Tibial artery (tissue), 4 donors: ENCODE results near the gene COL16A1.

Experiments
- DNase-seq, 2 donors: peaks; one replicate each; pipeline ENCODE4 v3.0.0-alpha.2; 2019
- H3K27ac ChIP-seq, 2 donors: fragments of 200-600 bp; sonication (generic) in 1 of 2; 1 replicate in 1 of 2; 2 replicates in 1 of 2; pipeline ENCODE4 v1.5.1; 2018 to 2019; ENCODE audit warnings: mild to moderate bottlenecking in 1 of 2
- H3K27me3 ChIP-seq, 2 donors: fragments of 200-600 bp; sonication (generic) in 1 of 2; one replicate each; pipeline versions ENCODE4 v1.5.1 to v1.6.0; 2016 to 2019
- H3K36me3 ChIP-seq, 3 donors: fragments of 200-600 bp; sonication (generic) in 2 of 3; one replicate each; pipeline ENCODE4 v1.5.1; 2016 to 2019; ENCODE audit warnings: mild to moderate bottlenecking in 2 of 3
- H3K4me1 ChIP-seq, 4 donors: fragments of 200-600 bp; sonication (generic) in 2 of 4; 1 replicate in 3 of 4; 2 replicates in 1 of 4; pipeline ENCODE4 v1.5.1; 2016 to 2019
- H3K4me3 ChIP-seq, 2 donors: fragments of 200-600 bp; sonication (generic) in 1 of 2; 1 replicate in 1 of 2; 2 replicates in 1 of 2; pipeline ENCODE4 v1.5.1; 2018 to 2019; ENCODE audit warnings: mild to moderate bottlenecking in 2 of 2
- H3K9me3 ChIP-seq, 3 donors: fragments of 200-600 bp; sonication (generic) in 1 of 3; one replicate each; pipeline ENCODE4 v1.5.1; 2016 to 2019
- intact Hi-C: fragments of 100-400 bp; cut with DNase I; formaldehyde crosslinking; loops from one replicate; pipeline ENCODE4 v1.15.0; 2023; ENCODE audit warnings: low total_unique reads
- TF ChIP-seq, protein P1 (sequence below), 2 experiments: fragments of 200-600 bp in 1 of 2; fragments of 450-650 bp in 1 of 2; IDR thresholded peaks; one replicate each; pipeline ENCODE4 v1.5.1; 2017 to 2019; ENCODE audit warnings: antibody characterized with exemption in 2 of 2, mild to moderate bottlenecking in 1 of 2, moderate library complexity in 1 of 2

COL16A1 gene

DNA sequence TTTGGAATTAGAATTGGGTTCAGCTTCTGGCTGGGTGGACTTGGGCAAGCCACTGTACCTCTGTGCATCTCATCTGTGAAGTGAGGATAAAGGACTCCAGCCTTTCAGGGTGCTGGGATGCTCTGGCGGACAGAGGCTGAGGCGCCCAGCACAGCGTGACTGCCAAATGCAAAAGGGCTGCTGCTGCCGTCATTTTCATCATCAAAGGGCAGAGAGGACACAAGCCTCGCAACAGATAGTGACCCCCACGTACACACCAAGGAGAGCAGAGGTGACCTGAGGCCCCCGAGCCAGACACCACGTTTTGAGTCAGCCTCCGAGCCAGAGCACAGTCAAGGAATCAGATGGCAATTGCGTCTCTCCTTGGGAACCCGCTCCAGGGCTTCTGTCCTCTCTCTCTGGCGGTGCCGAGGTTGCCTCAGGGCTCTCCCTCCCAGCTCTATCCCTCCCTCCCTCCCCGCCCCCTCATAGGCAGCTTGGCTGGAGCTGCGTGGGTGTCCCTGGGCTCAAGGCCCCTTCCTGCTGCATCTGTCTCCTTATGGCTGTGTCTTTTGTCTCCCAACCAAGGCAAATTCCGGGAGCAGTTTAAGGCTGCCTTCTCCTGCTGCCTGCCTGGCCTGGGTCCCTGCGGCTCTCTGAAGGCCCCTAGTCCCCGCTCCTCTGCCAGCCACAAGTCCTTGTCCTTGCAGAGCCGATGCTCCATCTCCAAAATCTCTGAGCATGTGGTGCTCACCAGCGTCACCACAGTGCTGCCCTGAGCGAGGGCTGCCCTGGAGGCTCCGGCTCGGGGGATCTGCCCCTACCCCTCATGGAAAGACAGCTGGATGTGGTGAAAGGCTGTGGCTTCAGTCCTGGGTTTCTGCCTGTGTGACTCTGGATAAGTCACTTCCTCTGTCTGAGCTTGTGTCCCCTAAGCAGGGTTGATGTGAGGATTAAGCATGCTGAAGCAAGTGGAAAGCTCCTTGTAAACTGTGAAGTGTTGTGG lies 77.3 kb downstream of the COL16A1 start:
- no peaks in the 10 kb centered on the region for H3K27me3 ChIP-seq
- intact Hi-C loops = no loop called here
- peak overlapping the region; percentile 83 to 87 for H3K27ac ChIP-seq
- TF ChIP-seq, protein P1, sequence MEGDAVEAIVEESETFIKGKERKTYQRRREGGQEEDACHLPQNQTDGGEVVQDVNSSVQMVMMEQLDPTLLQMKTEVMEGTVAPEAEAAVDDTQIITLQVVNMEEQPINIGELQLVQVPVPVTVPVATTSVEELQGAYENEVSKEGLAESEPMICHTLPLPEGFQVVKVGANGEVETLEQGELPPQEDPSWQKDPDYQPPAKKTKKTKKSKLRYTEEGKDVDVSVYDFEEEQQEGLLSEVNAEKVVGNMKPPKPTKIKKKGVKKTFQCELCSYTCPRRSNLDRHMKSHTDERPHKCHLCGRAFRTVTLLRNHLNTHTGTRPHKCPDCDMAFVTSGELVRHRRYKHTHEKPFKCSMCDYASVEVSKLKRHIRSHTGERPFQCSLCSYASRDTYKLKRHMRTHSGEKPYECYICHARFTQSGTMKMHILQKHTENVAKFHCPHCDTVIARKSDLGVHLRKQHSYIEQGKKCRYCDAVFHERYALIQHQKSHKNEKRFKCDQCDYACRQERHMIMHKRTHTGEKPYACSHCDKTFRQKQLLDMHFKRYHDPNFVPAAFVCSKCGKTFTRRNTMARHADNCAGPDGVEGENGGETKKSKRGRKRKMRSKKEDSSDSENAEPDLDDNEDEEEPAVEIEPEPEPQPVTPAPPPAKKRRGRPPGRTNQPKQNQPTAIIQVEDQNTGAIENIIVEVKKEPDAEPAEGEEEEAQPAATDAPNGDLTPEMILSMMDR (IDR thresholded peaks at IDR 0.05) = no peak
- H3K4me3 ChIP-seq = no peak overlapping the region
- DNase-seq = peak; percentile 39 to 78
- H3K4me1 ChIP-seq = peaks cover 0 to 56% (median 44%) of the 10 kb centered on the region in 4 donors
- peaks cover 25 to 36% (median 34%) of the 10 kb centered on the region in 3 donors for H3K36me3 ChIP-seq
- H3K9me3 ChIP-seq = no peaks in the 10 kb centered on the region

DNA sequence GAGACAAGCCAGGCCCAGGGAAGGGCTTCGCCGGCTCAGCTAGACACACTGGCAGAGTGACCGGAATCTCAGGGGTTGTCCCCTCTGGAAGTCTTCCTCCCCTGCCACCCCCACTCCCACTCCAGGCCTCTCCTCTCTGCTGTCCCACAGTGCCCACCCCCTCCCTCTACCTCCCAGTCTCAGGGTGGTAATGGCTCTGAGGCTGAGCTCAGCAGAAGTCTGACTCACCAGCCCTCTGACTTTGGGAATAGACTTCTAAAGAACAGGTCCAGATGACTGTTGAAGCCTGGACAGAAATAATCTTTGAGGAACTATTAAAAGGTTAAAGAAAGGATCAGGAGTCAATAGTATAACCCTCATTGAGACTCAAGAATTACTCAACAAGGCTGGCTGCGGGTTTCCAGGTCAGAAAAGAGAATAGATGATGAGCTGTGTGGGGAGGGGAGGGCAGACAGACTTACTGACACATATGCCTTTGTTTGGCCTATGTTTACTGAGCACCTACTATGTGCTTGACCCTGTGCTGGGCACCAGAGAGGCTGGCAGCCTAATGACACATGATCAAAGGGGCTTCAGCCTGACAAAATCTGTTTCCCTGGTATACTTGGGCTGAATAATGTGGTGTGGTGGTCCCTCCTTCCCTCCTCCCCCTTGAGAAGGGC lies 78.1 kb downstream of the COL16A1 start:
- Histone ChIP-seq H3K9me3 (no peaks in the 10 kb centered on the region), H3K27me3 (no peaks in the 10 kb centered on the region), H3K4me1 (peaks cover 0 to 62% (median 44%) of the 10 kb centered on the region in 4 donors), H3K27ac (peak overlapping the region; percentile 83 to 87), H3K4me3 (no peak overlapping the region), H3K36me3 (peaks cover 21 to 30% (median 26%) of the 10 kb centered on the region in 3 donors)
- no peak for DNase-seq
- TF ChIP-seq, protein P1 (IDR thresholded peaks at IDR 0.05) = no peak
- intact Hi-C loops = no loop called here

DNA sequence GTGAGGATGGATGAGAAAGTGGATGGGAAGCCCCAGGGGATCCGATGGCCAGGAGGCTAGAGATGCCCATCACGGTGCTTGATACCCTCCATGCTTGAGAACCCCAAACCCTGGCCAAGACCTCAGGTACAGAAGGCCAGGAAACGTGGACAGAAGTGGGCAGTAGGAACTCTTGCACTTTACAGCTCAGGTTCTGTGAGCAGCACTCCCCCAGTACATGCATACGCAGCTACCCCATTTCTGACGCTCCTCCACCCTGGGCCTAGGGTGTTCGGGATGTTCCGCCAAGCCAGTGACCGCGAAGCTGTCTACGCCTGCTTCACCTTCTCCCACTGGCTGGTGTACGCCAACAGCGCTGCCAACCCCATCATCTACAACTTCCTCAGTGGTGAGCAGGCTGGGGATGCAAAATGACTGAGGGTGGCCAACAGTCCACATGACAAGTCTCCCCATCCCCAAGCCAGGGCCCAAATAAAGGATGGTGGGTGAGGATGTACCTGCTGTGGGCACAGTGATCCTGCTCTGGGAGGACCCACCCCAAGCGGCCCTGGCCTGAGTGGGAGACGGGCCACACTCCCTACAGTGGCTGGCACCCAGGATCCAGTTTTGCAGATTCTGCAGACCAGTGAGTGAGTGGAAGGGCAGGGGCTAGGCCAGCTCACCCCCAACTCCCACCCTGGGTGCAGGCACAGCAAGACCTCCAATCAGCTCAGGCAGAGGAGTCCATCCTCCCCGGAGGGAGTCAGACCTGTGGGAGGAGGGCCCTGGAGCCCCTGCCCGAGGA lies 78.9 kb downstream of the COL16A1 start:
- peak in 1 of 2 donors; percentile 66 for DNase-seq
- intact Hi-C loops = no loop called here
- Histone ChIP-seq H3K27me3 (no peaks in the 10 kb centered on the region), H3K36me3 (peaks cover 14 to 22% (median 18%) of the 10 kb centered on the region in 3 donors), H3K9me3 (no peaks in the 10 kb centered on the region), H3K4me3 (no peak overlapping the region), H3K4me1 (peaks cover 0 to 62% (median 44%) of the 10 kb centered on the region in 4 donors), H3K27ac (peak overlapping the region; percentile 83 to 87)
- TF ChIP-seq, protein P1 (IDR thresholded peaks at IDR 0.05) = no peak

DNA sequence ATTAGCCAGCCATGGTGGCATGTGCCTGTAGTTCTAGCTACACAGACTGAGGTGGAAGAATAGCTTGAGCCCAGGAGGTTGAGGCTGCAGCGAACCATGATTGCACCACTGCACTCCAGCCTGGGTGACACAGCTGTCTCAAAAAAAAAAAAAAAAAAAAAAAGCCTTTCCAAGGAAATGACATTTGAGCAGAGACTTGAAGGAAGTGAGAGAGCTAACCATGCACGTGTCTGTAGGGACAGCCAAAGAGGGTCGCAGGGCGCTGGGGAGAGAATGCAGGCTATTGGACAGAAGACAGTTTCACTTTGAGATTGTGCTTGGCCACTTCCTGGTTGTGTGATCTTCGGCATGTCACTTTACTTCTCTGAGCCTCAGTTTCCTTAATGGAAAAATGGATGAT lies 79.5 kb downstream of the COL16A1 start:
- intact Hi-C loops = no loop called here
- TF ChIP-seq, protein P1 (IDR thresholded peaks at IDR 0.05) = no peak
- Histone ChIP-seq H3K9me3 (no peaks in the 10 kb centered on the region), H3K4me1 (peaks cover 0 to 62% (median 44%) of the 10 kb centered on the region in 4 donors), H3K36me3 (peaks cover 7 to 17% (median 12%) of the 10 kb centered on the region in 3 donors), H3K27ac (no peak overlapping the region), H3K27me3 (no peaks in the 10 kb centered on the region), H3K4me3 (no peak overlapping the region)
- peak in 1 of 2 donors; percentile 29 for DNase-seq

DNA sequence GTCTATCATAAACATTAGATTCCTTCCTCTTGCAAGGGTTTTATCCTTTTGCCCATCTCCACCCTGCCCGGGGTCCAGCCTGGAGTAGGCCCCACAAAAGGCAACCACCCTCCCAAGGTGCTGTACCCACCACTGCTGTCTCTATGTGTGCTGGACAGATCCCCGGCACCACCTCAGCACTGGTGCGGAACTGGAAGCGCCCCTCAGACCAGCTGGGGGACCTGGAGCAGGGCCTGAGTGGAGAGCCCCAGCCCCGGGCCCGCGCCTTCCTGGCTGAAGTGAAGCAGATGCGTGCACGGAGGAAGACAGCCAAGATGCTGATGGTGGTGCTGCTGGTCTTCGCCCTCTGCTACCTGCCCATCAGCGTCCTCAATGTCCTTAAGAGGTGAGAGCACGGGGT lies 80.5 kb downstream of the COL16A1 start:
- Histone ChIP-seq H3K36me3 (peaks cover 0 to 8% (median 2%) of the 10 kb centered on the region in 3 donors), H3K27me3 (no peaks in the 10 kb centered on the region), H3K4me3 (no peak overlapping the region), H3K9me3 (no peaks in the 10 kb centered on the region), H3K27ac (no peak overlapping the region), H3K4me1 (peaks cover 0 to 55% (median 40%) of the 10 kb centered on the region in 4 donors)
- peak in 1 of 2 donors; percentile 63 for DNase-seq
- TF ChIP-seq, protein P1 (IDR thresholded peaks at IDR 0.05) = no peak
- intact Hi-C loops = no loop called here
